Measurements from ENCODE around the gene ATP7A.

DNA sequence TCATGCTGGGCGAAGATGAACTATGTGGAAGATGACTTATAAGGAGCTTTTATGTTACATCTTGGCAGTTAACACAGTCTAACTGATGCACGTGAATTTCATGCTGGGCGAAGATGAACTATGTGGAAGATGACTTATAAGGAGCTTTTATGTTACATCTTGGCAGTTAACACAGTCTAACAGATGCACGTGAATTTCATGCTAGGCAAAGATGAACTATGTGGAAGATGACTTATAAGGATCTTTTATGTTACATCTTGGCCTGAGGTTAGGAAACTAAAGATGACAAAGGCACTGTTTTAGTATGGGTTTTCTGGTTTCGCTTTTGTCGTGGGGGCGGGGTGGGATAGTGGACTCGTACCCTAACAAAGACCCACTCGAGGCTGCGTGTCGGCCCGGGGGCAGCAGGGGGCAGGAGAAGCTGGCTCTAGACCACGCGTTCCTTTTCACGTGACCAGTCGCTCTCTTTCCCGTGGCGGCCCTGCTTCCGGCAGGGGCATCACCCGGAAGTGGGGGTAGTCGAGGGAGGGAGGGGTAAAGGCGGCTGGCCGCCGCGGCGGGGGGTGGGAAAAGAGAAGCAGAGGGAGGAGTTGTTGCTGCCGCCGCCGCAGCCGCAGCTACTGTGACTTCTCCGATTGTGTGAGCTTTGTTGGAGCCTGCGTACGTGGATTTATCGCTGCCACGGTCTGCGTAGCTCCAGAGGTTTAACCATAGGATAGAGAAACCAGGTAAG is at the start of gene ATP7A:
- TF ChIP-seq, protein P1, sequence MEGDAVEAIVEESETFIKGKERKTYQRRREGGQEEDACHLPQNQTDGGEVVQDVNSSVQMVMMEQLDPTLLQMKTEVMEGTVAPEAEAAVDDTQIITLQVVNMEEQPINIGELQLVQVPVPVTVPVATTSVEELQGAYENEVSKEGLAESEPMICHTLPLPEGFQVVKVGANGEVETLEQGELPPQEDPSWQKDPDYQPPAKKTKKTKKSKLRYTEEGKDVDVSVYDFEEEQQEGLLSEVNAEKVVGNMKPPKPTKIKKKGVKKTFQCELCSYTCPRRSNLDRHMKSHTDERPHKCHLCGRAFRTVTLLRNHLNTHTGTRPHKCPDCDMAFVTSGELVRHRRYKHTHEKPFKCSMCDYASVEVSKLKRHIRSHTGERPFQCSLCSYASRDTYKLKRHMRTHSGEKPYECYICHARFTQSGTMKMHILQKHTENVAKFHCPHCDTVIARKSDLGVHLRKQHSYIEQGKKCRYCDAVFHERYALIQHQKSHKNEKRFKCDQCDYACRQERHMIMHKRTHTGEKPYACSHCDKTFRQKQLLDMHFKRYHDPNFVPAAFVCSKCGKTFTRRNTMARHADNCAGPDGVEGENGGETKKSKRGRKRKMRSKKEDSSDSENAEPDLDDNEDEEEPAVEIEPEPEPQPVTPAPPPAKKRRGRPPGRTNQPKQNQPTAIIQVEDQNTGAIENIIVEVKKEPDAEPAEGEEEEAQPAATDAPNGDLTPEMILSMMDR (IDR thresholded peaks at IDR 0.05) = peak; percentile 56
- TF ChIP-seq EZH2 (IDR thresholded peaks at IDR 0.05; ENCODE audit: borderline replicate concordance, insufficient read depth, low read depth, low read length, poor library complexity, severe bottlenecking) = no peak

Measured in B cell (primary cell).